CD14-positive monocyte (primary cell): ENCODE measurements around the gene C1QTNF7. TPM values are rescaled to one million over a fixed set of nuclear protein-coding genes. Genes with fewer than 3 reads are reported as not detected.

Experiments
- DNase-seq, 3 donors: peaks; one replicate each; pipeline ENCODE4 v3.0.0-alpha.2; 2011 to 2022
- H2AFZ ChIP-seq: 2 replicates; pipeline ENCODE4 v1.6.0; 2012; ENCODE audit warnings: mild to moderate bottlenecking, low read depth, low read length, inconsistent platforms; ENCODE audit not compliant: insufficient read depth, poor library complexity, severe bottlenecking
- H3K27ac ChIP-seq, 2 donors: 1 replicate in 1 of 2; 2 replicates in 1 of 2; pipeline ENCODE4 v1.5.1; 2012 to 2013; ENCODE audit warnings: low read length in 2 of 2, control low read depth in 1 of 2, inconsistent platforms in 1 of 2, low read depth in 1 of 2, mild to moderate bottlenecking in 1 of 2
- H3K27me3 ChIP-seq, 2 donors: one replicate each; pipeline versions ENCODE4 v1.6.0 to v1.6.1; 2011 to 2013; ENCODE audit warnings: low read length in 2 of 2; ENCODE audit not compliant: control insufficient read depth in 2 of 2, insufficient read depth in 2 of 2
- H3K36me3 ChIP-seq, 2 donors: replicated peaks in 1 of 2; 1 replicate in 1 of 2; 2 replicates in 1 of 2; pipeline versions ENCODE4 v1.5.1 to v1.6.1; 2012 to 2013; ENCODE audit warnings: low read length in 2 of 2, control low read depth in 1 of 2, inconsistent platforms in 1 of 2, mild to moderate bottlenecking in 1 of 2; ENCODE audit not compliant: insufficient read depth in 2 of 2, control insufficient read depth in 1 of 2
- H3K4me1 ChIP-seq, 2 donors: 1 replicate in 1 of 2; 2 replicates in 1 of 2; pipeline versions ENCODE4 v1.5.1 to v1.6.1; 2012 to 2013; ENCODE audit warnings: low read length in 2 of 2, control low read depth in 1 of 2, inconsistent platforms in 1 of 2, mild to moderate bottlenecking in 1 of 2, moderate library complexity in 1 of 2; ENCODE audit not compliant: insufficient read depth in 2 of 2, control insufficient read depth in 1 of 2
- H3K4me2 ChIP-seq: replicated peaks from 2 replicates; pipeline ENCODE3; 2012; ENCODE audit warnings: low read length, moderate library complexity, mild to moderate bottlenecking; ENCODE audit not compliant: poor library complexity, severe bottlenecking; ENCODE audit errors: extremely low read depth
- H3K4me3 ChIP-seq, 3 experiments: fragments of 200-600 bp in 1 of 3; sonication (generic) in 1 of 3; replicated peaks in 1 of 3; 1 replicate in 2 of 3; 2 replicates in 1 of 3; pipeline ENCODE4 v1.5.1; 2011 to 2013; ENCODE audit warnings: low read length in 3 of 3, mild to moderate bottlenecking in 3 of 3, control low read depth in 2 of 3, low read depth in 2 of 3, inconsistent platforms in 1 of 3, moderate library complexity in 1 of 3
- H3K79me2 ChIP-seq: 2 replicates; pipeline ENCODE4 v1.6.0; 2012; ENCODE audit warnings: mild to moderate bottlenecking, control low read depth, inconsistent platforms, low read length, moderate library complexity; ENCODE audit not compliant: insufficient read depth
- H3K9ac ChIP-seq: 2 replicates; pipeline ENCODE4 v1.6.0; 2017; ENCODE audit warnings: low read length, mild to moderate bottlenecking; ENCODE audit not compliant: insufficient read depth, poor library complexity, severe bottlenecking
- H3K9me3 ChIP-seq, 2 donors: replicated peaks in 1 of 2; 1 replicate in 1 of 2; 2 replicates in 1 of 2; pipeline versions ENCODE4 v1.5.1 to v1.6.1; 2012 to 2013; ENCODE audit warnings: low read length in 2 of 2, control low read depth in 1 of 2; ENCODE audit not compliant: control insufficient read depth in 1 of 2, insufficient read depth in 1 of 2
- H4K20me1 ChIP-seq: 2 replicates; pipeline ENCODE4 v1.6.0; 2012; ENCODE audit warnings: mild to moderate bottlenecking, low read length, control low read depth, moderate library complexity; ENCODE audit not compliant: insufficient read depth
- H3K27ac Mint-ChIP-seq, 7 donors: one replicate each; pipeline ENCODE4 v1.8.0; 2020; ENCODE audit warnings: mild to moderate bottlenecking in 7 of 7, mixed read lengths in 7 of 7, moderate library complexity in 6 of 7, inconsistent platforms in 2 of 7
- H3K27me3 Mint-ChIP-seq, 3 donors: one replicate each; pipeline ENCODE4 v1.8.0; 2021 to 2022; ENCODE audit warnings: low read depth in 3 of 3, mild to moderate bottlenecking in 3 of 3, mixed read lengths in 3 of 3, moderate library complexity in 3 of 3, inconsistent platforms in 1 of 3
- H3K36me3 Mint-ChIP-seq, 2 donors: one replicate each; pipeline ENCODE4 v1.8.0; 2020; ENCODE audit warnings: mixed read lengths in 2 of 2, inconsistent platforms in 1 of 2, mild to moderate bottlenecking in 1 of 2
- H3K4me1 Mint-ChIP-seq: one replicate; pipeline ENCODE4 v1.8.0; 2020; ENCODE audit warnings: mild to moderate bottlenecking, mixed read lengths
- H3K4me3 Mint-ChIP-seq, 2 donors: one replicate each; pipeline ENCODE4 v1.8.0; 2020; ENCODE audit warnings: mild to moderate bottlenecking in 2 of 2, mixed read lengths in 2 of 2, moderate library complexity in 1 of 2
- H3K9me3 Mint-ChIP-seq, 7 donors: one replicate each; pipeline ENCODE4 v1.8.0; 2020 to 2022; ENCODE audit warnings: mixed read lengths in 7 of 7, mild to moderate bottlenecking in 6 of 7, moderate library complexity in 6 of 7, inconsistent platforms in 2 of 7
- WGBS: methylation state at CpG from one replicate; pipeline ENCODE4 v1.1.5; 2013; ENCODE audit warnings: missing lambda C conversion rate; ENCODE audit not compliant: insufficient coverage; 5-methylcytosine and 5-hydroxymethylcytosine counted together
- intact Hi-C, 2 donors: fragments of 100-400 bp; cut with micrococcal nuclease; formaldehyde crosslinking; loops; one replicate each; pipeline versions ENCODE4 v1.15.0 to v1.15.1; 2023
- polyA plus RNA-seq, 3 donors: library from polyadenylated mRNA; depleted of rRNA in 1 of 3; unstranded in 2 of 3; stranded (reverse) in 1 of 3; fragments of 300-500 nt in 2 of 3; fragments of >200 nt in 1 of 3; fragmentation: Illumina TruSeq in 2 of 3; gene quantifications; 1 replicate in 2 of 3; 2 replicates in 1 of 3; pipeline ENCODE4 v1.2.3, GENCODE V29; 2012 to 2021
- TF ChIP-seq, protein P1 (sequence below): fragments of 200-600 bp; IDR thresholded peaks from one replicate; pipeline ENCODE4 v1.8.0; 2022; ENCODE audit warnings: antibody characterized with exemption, mild to moderate bottlenecking

C1QTNF7 gene
- polyA plus RNA-seq, 3 donors: not detected

DNA sequence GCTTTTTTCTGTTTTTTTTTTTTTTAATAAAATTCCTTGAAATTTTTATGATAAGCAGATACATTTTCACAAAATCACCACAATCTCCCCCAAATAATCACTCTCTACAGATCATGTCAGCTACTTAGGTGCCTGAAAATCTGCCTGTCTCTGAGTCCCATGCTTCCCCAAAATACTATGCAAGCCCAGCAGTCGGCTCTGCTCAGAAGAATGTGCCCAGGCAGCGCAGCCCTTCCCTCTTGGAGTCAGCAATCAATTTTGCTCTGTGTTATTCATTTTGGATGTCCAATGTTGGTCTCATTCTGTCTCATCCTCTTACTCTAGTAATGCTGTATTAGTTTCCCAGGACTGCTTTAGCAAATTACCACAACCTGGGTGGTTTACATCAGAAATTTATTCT, 24.9 kb upstream of the C1QTNF7 start:
- peaks cover 0 to 3% (median 0%) of the 10 kb centered on the region in 3 donors for H3K27me3 Mint-ChIP-seq
- intact Hi-C loops: no loop called here
- H3K4me2 ChIP-seq: no peak overlapping the region
- H3K4me1 Mint-ChIP-seq: peaks cover 75% of the 10 kb centered on the region
- WGBS: 0% methylated on average over 1 of the region's 2 CpGs
- H4K20me1 ChIP-seq: no peaks in the 10 kb centered on the region
- no peaks in the 10 kb centered on the region for H3K36me3 ChIP-seq
- H3K9me3 Mint-ChIP-seq: peaks cover 0 to 3% (median 0%) of the 10 kb centered on the region in 7 donors
- peaks cover 0 to under 1% of the 10 kb centered on the region in 2 donors for H3K36me3 Mint-ChIP-seq
- no peaks in the 10 kb centered on the region for H3K9me3 ChIP-seq
- peak in 2 of 3 donors; percentile 46 to 52 for DNase-seq
- H2AFZ ChIP-seq: peak overlapping the region; percentile 32
- no peaks in the 10 kb centered on the region for H3K27me3 ChIP-seq
- TF ChIP-seq, protein P1, sequence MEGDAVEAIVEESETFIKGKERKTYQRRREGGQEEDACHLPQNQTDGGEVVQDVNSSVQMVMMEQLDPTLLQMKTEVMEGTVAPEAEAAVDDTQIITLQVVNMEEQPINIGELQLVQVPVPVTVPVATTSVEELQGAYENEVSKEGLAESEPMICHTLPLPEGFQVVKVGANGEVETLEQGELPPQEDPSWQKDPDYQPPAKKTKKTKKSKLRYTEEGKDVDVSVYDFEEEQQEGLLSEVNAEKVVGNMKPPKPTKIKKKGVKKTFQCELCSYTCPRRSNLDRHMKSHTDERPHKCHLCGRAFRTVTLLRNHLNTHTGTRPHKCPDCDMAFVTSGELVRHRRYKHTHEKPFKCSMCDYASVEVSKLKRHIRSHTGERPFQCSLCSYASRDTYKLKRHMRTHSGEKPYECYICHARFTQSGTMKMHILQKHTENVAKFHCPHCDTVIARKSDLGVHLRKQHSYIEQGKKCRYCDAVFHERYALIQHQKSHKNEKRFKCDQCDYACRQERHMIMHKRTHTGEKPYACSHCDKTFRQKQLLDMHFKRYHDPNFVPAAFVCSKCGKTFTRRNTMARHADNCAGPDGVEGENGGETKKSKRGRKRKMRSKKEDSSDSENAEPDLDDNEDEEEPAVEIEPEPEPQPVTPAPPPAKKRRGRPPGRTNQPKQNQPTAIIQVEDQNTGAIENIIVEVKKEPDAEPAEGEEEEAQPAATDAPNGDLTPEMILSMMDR: no peak
- no peak overlapping the region for H3K9ac ChIP-seq
- no peak overlapping the region for H3K4me3 ChIP-seq
- H3K27ac ChIP-seq: peak overlapping the region in 1 of 2 donors; percentile 78
- peak overlapping the region in 3 of 7 donors; percentile 0 to 74 (median 57) for H3K27ac Mint-ChIP-seq
- peaks cover 71 to 83% of the 10 kb centered on the region in 2 donors for H3K4me1 ChIP-seq
- H3K4me3 Mint-ChIP-seq: peak overlapping the region in 1 of 2 donors; percentile 33
- no peaks in the 10 kb centered on the region for H3K79me2 ChIP-seq

DNA sequence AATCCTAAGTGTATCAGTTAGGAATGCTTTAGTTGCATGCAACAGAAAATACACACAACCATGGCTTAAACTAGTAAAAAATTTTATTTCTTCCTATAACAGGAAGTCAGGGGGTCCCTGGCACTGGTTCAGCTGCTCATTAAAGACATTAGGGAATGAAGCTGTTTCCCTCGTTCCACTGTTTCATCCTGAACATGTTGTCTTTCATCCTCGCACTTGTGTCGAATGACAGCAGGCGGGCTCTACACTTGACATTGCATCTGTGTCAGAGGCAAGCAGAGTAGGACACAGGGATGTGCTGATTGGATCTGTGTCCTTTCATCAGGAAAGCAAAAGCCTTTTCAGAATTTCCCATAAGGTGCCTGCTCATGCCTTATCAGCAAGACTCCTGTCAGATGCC, 22.8 kb upstream of the C1QTNF7 start:
- no peak for DNase-seq
- TF ChIP-seq, protein P1: no peak
- Mint-ChIP-seq H3K4me1 (peaks cover 68% of the 10 kb centered on the region), H3K27ac (no peak overlapping the region), H3K4me3 (no peak overlapping the region), H3K9me3 (peaks cover 0 to 4% (median 0%) of the 10 kb centered on the region in 7 donors), H3K27me3 (peaks cover 0 to 3% (median 0%) of the 10 kb centered on the region in 3 donors), H3K36me3 (no peaks in the 10 kb centered on the region)
- Histone ChIP-seq H3K9me3 (no peaks in the 10 kb centered on the region), H3K79me2 (no peaks in the 10 kb centered on the region), H3K27me3 (no peaks in the 10 kb centered on the region), H3K4me1 (peaks cover 60 to 73% of the 10 kb centered on the region in 2 donors), H3K4me2 (no peak overlapping the region), H3K27ac (no peak overlapping the region), H4K20me1 (no peaks in the 10 kb centered on the region), H3K4me3 (no peak overlapping the region), H3K9ac (no peak overlapping the region), H2AFZ (no peak overlapping the region), H3K36me3 (no peaks in the 10 kb centered on the region)
- intact Hi-C loops: no loop called here
- WGBS: 0% methylated on average over 1 of the region's 4 CpGs
